Karpas-422 (cell line): ENCODE measurements around the gene C14orf132. TPM values are rescaled to one million over a fixed set of nuclear protein-coding genes. Genes with fewer than 3 reads are reported as not detected.

Experiments used
- small RNA-seq: library from RNA; depleted of rRNA; stranded (forward); fragments of <200 nt; gene quantifications from one replicate; pipeline ENCODE3, GENCODE V24; 2014
- total RNA-seq: library from RNA; depleted of rRNA; stranded (reverse); fragments of >200 nt; shearing (Covaris generic); gene quantifications from 2 replicates; pipeline ENCODE4 v1.2.3, GENCODE V29; 2014; ENCODE audit warnings: low replicate concordance; rRNA removed

The C14orf132 gene
- total RNA-seq, 1 experiment from 2014 or later: 0.07 TPM

Small RNA genes lying within 50 kb of the gene (small RNA-seq; reads per million reads assigned to genes)
- gene AL137190.1: not detected

Other genes with a start within 250 kb of the C14orf132 start
- gene TUNAR, start 162.5 kb upstream of the C14orf132 start, total RNA-seq: not detected in 2 replicates
- gene BDKRB2, start 165.5 kb downstream of the C14orf132 start, total RNA-seq: not detected in 2 replicates
- gene BDKRB1, start 216.8 kb downstream of the C14orf132 start, total RNA-seq: not detected in 2 replicates